Dedifferentiated amniotic fluid mesenchymal stem cell (primary cell): Measurements from ENCODE around the gene RUNX3.

Experiments
- DNase-seq: peaks from one replicate; pipeline ENCODE4 v3.0.0-alpha.2; 2016; ENCODE audit errors: extremely low spot score

Gene RUNX3

GRCh38 chr1:24963099-24963872, 33.2 kb upstream of the RUNX3 start:
- DNase-seq: no peak

GRCh38 chr1:24961961-24962861, 32.1 kb upstream of the RUNX3 start:
- no peak for DNase-seq

GRCh38 chr1:24961334-24961733, 31.3 kb upstream of the RUNX3 start:
- no peak for DNase-seq

GRCh38 chr1:24960071-24960801, 30.2 kb upstream of the RUNX3 start:
- no peak for DNase-seq

- no peak for DNase-seq
Measured at GRCh38 chr1:24959623-24959975, 29.5 kb upstream of the RUNX3 start.

- no peak for DNase-seq
Measured at GRCh38 chr1:24958766-24959622, 28.9 kb upstream of the RUNX3 start.

- DNase-seq: no peak
Measured at GRCh38 chr1:24957808-24958752, 28.0 kb upstream of the RUNX3 start.

- DNase-seq: no peak
Measured at GRCh38 chr1:24957016-24957807, 27.1 kb upstream of the RUNX3 start.

- no peak for DNase-seq
Measured at GRCh38 chr1:24955779-24956365, 25.8 kb upstream of the RUNX3 start.

GRCh38 chr1:24955161-24955560, 25.1 kb upstream of the RUNX3 start:
- DNase-seq: no peak

- no peak for DNase-seq
Measured at GRCh38 chr1:24954631-24955030, 24.6 kb upstream of the RUNX3 start.

GRCh38 chr1:24954022-24954421, 23.9 kb upstream of the RUNX3 start:
- DNase-seq: no peak

GRCh38 chr1:24952413-24952841, 22.4 kb upstream of the RUNX3 start:
- DNase-seq: no peak

GRCh38 chr1:24951810-24952412, 21.8 kb upstream of the RUNX3 start:
- no peak for DNase-seq

GRCh38 chr1:24951337-24951736, 21.3 kb upstream of the RUNX3 start:
- DNase-seq: no peak

- DNase-seq: no peak
Measured at GRCh38 chr1:24949331-24949881, 19.3 kb upstream of the RUNX3 start.

- no peak for DNase-seq
Measured at GRCh38 chr1:24948079-24948827, 18.2 kb upstream of the RUNX3 start.
